KMS-11 (cell line): Measurements from ENCODE around the gene CAPN14.

ENCODE experiments used
- H2AFZ ChIP-seq: fragments of 200-600 bp; sonication (generic); 2 replicates; pipeline ENCODE4 v1.6.1; 2016; ENCODE audit warnings: antibody characterized with exemption, mixed run types, low read depth
- H3K27ac ChIP-seq: fragments of 200-600 bp; sonication (generic); 2 replicates; pipeline ENCODE4 v1.6.1; 2016; ENCODE audit warnings: mild to moderate bottlenecking, mixed run types
- H3K27me3 ChIP-seq: fragments of 200-600 bp; sonication (generic); 2 replicates; pipeline ENCODE4 v1.6.1; 2017; ENCODE audit warnings: mild to moderate bottlenecking, low read depth, mixed run types, moderate library complexity; ENCODE audit not compliant: insufficient read depth
- H3K36me3 ChIP-seq: fragments of 200-600 bp; sonication (generic); 2 replicates; pipeline ENCODE4 v1.6.1; 2017; ENCODE audit warnings: mild to moderate bottlenecking, mixed run types; ENCODE audit not compliant: insufficient read depth
- H3K4me1 ChIP-seq: fragments of 200-600 bp; sonication (generic); 2 replicates; pipeline ENCODE4 v1.6.1; 2016; ENCODE audit warnings: mild to moderate bottlenecking, low read depth, mixed run types; ENCODE audit not compliant: poor library complexity, severe bottlenecking
- H3K4me2 ChIP-seq: fragments of 200-600 bp; sonication (generic); 2 replicates; pipeline ENCODE4 v1.7.0; 2016; ENCODE audit warnings: mild to moderate bottlenecking, mixed run types
- H3K4me3 ChIP-seq: fragments of 200-600 bp; sonication (generic); IDR thresholded peaks from 2 replicates; pipeline ENCODE4 v1.6.1; 2017; ENCODE audit warnings: low read depth, low read length, mixed read lengths; ENCODE audit not compliant: insufficient read depth
- H3K79me2 ChIP-seq: fragments of 200-600 bp; sonication (generic); 2 replicates; pipeline ENCODE4 v1.6.1; 2016; ENCODE audit warnings: low read depth, mixed run types; ENCODE audit not compliant: insufficient read depth
- H3K9ac ChIP-seq: fragments of 200-600 bp; sonication (generic); 2 replicates; pipeline ENCODE4 v1.6.1; 2016; ENCODE audit warnings: mild to moderate bottlenecking, mixed run types
- H4K20me1 ChIP-seq: fragments of 200-600 bp; sonication (generic); 2 replicates; pipeline ENCODE4 v1.6.1; 2016; ENCODE audit warnings: mild to moderate bottlenecking, mixed run types; ENCODE audit not compliant: insufficient read depth
- CTCF ChIP-seq: fragments of 200-600 bp; sonication (generic); conservative IDR thresholded peaks from 2 replicates; pipeline ENCODE4 v1.6.1; 2017; ENCODE audit warnings: low read depth, mild to moderate bottlenecking, antibody characterized with exemption, low read length, moderate library complexity, mixed read lengths

The CAPN14 gene

DNA sequence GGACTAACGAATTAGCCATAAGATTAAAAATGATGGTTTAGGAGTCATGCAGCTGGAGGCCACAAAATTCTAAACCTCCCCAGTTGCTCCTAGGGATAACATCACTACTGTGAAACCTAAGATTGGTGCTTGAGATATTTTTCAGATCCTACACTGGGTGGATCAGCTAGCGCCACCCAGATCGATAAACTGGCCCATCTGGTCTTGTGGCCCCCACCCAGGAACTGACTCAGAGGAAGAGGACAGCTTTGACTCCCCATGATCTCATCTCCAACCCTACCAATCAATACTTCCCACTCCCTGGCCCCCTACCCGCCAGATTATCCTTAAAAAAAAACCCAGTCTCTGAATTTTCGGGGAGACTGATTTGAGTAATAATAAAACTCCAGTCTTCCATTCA, 84.5 kb downstream of the CAPN14 start:
- Histone ChIP-seq H3K27ac (no peak overlapping the region), H3K4me3 (no peak overlapping the region), H3K27me3 (no peaks in the 10 kb centered on the region), H3K4me1 (peaks cover 4% of the 10 kb centered on the region), H2AFZ (no peak overlapping the region), H3K9ac (no peak overlapping the region), H3K79me2 (peaks cover 35% of the 10 kb centered on the region; the same call in 1 of the 2 replicates), H4K20me1 (no peaks in the 10 kb centered on the region), H3K36me3 (no peaks in the 10 kb centered on the region), H3K4me2 (no peak overlapping the region)
- TF ChIP-seq CTCF = no peak

GRCh38 chr2:31131871-31132270, 85.4 kb downstream of the CAPN14 start:
- no peak overlapping the region for H2AFZ ChIP-seq
- H3K9ac ChIP-seq = no peak overlapping the region
- peaks cover 4% of the 10 kb centered on the region for H3K4me1 ChIP-seq
- H3K4me3 ChIP-seq = no peak overlapping the region
- TF ChIP-seq CTCF = no peak
- no peak overlapping the region for H3K4me2 ChIP-seq
- no peaks in the 10 kb centered on the region for H3K27me3 ChIP-seq
- no peak overlapping the region for H3K27ac ChIP-seq
- peaks cover 32% of the 10 kb centered on the region; the same call in 1 of the 2 replicates for H3K79me2 ChIP-seq
- H4K20me1 ChIP-seq = no peaks in the 10 kb centered on the region
- no peaks in the 10 kb centered on the region for H3K36me3 ChIP-seq

GRCh38 chr2:31129375-31130171, 87.7 kb downstream of the CAPN14 start:
- Histone ChIP-seq H3K9ac (no peak overlapping the region), H3K4me3 (no peak overlapping the region), H3K79me2 (peaks cover 19% of the 10 kb centered on the region; the same call in 1 of the 2 replicates), H3K4me2 (no peak overlapping the region), H3K27me3 (no peaks in the 10 kb centered on the region), H2AFZ (no peak overlapping the region), H3K4me1 (no peaks in the 10 kb centered on the region), H3K27ac (no peak overlapping the region), H3K36me3 (no peaks in the 10 kb centered on the region), H4K20me1 (no peaks in the 10 kb centered on the region)
- TF ChIP-seq CTCF = no peak

GRCh38 chr2:31127931-31128330, 89.4 kb downstream of the CAPN14 start:
- Histone ChIP-seq H3K27me3 (no peaks in the 10 kb centered on the region), H3K36me3 (no peaks in the 10 kb centered on the region), H3K4me2 (no peak overlapping the region), H3K9ac (no peak overlapping the region), H3K27ac (no peak overlapping the region), H3K4me1 (no peaks in the 10 kb centered on the region), H3K4me3 (no peak overlapping the region), H2AFZ (no peak overlapping the region), H3K79me2 (peaks cover 5% of the 10 kb centered on the region; the same call in 1 of the 2 replicates), H4K20me1 (no peaks in the 10 kb centered on the region)
- no peak for TF ChIP-seq CTCF
